ENCODE data around the gene KRT75.
A peak's percentile ranks its signal among the peaks of the same experiment; 100 is the strongest.

The KRT75 gene

DNA sequence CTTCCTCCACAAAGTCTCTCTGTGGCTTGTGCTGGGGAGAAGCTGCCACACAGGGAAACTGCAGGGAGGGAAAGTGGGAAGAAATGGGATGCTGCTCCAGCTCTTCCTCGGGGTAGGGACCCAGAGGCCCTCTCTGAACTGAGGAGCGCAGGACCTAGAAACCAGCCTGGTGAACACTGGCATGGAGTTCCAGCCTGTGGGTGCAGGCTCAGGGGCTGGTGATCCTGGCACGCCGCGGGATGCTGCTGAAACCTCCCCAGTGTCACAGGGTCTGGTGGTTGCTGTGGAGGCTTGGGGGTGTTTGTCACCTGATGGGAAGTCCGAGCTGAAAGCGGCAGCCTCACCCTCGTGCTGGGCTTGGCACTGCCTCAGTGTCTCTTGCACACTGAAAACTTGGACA lies 5.2 kb upstream of the KRT75 start:
- no peak for DNase-seq

DNA sequence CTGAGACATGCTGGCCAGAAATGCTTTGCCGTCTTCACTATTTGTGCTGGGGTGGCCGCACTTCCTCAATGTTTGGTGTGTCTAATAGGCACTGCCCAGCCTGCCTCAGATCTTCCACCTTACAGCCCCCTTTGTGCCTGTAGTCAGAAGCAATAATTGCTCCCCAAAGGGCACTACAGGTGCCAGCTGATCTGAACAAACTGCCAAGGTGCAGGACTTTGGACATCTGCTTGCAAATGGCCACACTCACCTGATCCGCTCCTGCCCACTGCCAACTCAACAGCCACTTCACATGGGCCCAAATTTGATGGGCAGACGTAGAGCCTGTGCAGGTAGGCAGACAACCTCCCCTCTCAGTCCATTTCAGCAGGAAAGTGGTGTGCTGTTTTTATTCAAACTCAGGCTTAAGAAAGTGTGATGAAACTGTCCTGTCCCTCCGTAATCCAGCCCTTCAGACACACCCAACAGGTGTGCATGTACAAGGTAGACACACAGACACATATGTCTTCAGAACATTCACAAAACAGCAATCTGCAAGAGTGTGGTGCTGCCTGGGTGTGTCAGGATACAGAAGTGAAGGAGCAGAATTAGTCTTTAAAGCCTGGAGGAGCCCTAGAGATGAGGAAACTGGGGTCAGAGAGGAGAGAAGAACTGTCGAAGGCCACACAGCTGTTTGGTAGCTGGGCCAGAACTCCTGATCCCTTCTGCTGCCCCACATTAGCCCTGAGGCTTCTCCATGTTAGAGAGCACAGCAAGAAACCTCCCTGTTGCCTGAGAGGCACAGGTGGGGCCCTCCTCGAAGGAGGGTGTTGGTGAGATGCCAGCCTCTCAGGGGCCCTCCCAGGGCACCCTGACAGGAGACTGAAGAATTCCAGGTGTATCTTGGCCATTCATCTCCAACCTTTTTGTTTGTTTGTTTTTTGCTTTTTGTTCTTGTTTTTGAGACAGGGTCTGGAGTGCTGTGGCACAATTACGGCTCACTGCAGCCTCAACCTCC lies 4.4 kb upstream of the KRT75 start:
- DNase-seq: no peak

DNA sequence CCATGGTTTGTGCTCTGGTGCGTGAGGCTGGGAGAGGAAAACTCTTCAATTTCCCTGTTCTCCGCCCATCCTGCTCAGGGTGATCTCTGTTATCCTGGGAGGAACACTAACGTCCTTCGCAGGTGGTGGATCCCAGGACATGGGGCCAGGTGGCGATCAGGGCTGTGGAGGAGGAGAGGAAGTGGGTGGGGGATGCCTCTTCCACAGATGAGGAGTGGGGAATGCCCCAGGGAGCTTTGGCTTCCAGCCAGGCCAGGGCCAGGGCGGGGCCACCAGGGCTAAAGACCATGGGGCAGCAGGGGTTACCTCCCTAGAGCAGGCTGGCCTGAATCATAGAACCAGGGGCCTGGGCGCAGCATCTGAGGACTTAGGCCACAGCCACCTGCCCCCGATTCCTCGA lies 3.3 kb upstream of the KRT75 start:
- no peak for DNase-seq

DNA sequence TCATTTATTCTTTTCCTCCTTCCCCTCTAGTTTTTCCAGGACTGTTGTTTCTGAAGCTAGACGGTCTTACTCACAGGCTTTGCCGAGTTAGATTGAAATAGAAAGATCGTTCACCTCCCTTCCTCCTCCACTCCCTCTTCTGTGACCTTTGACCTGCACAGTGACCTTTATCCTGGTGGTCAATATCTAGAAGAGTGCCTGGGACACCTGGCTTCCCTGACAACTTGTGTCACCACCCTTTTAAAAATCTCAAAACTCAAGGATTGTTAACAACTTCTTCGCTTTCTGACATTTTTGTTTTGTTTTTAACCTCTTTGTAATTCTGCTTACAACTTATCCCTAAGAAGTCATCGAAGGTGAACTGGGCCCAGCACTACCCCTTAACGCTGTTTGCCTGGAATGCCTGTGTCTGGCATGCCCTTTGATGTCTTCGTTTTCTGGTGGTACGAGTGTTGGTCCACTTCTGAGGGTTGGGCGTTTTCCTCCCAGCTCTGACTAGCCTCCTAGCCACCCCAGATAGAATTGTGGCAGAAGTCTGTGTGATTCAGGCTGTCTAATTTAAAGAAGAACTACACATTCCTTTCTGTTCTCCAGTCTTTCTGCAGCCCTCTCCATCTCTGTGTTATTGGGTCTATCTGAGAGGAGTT lies 2.8 kb upstream of the KRT75 start:
- DNase-seq: no peak

DNA sequence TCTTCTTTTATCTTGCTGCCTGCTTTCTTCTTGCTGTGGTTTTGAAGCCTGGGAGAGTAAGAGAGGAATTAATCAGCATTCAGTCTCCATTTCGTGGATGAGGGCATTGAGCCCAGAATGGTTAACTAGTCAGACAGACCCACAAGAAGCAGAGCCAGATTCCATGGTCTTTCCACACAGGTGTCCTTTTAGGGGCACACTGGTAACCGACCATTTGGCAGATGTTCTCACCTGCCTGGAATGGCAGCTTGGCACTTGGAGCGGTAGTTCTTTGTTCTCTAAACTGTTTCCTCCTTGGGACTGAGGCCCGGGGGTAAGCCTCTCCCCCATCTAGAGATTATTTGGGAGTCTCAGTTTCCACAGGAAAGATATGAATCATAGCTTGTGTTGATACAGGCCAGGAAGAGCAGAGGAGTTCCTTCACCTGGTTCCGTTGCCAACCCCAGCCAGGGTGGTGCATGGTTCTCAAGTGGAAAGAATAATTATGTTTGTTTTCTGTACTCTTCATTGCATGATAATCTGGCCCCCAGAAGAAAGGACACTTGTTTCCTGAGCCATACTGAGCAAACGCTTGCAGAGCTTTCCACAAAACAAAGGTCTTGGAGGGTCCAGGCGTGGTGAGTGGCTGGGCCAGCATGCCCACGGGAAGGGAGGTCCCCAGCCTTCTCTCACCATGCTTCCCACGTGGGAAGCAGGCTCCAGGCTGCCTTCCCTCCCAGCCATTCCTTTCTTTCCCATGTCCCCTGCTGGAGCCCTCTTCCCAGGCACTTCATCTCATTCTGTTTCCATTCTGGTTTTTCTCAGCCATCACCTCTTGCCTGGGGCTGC lies 2.0 kb upstream of the KRT75 start:
- no peak for DNase-seq

DNA sequence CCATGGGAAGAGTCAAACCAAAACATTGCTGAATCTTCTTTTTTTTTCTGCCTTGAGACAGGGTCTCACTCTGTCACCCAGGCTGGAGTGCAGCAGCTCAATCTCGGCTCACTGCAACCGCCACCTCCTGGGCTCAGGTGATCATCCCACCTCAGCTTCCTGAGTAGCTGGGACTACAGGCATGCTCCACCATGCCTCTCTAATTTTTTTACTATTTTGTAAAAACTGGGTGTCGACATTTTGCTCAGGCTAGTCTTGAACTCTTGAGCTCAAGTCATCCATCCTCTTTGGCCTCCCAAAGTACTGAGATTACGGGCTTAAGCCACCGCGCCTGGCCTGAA lies 1.5 kb upstream of the KRT75 start:
- no peak for DNase-seq

DNA sequence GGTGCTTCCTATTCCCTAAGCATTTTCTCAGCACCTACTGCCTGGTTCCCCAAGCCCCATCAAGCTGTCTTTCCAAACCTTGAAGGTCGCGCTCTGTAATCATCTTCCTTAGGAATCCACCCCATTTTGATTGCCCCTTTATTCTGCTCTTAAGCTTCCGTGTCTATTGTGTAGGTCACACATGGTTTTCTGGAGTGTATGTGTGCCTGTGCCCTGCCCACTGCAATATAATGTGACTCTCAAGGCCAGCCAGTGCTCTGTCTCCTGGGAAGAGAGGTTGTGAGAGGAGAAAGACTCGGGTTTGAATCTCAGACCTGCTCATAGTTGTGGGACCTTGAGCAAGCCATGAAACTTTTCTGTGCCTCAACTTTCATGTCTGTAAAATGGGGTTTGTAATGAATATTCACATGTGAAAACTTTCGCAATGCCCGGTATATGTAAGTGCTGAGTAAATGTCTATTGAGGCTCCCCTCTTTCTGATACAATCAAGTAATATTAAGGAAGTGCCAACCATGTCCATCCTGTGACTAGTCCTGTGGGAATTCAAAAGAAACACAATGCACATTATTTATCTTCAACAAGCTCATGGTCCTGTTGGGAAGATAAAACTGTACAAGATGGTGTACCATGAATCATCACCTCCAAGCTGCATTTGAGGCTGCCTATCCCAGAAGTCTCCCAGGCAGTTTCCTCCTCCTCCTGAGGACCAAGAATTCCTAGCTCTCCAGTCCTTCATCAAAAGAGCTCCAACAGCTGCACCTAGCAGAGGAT lies 774 bp upstream of the KRT75 start:
- no peak for DNase-seq

DNA sequence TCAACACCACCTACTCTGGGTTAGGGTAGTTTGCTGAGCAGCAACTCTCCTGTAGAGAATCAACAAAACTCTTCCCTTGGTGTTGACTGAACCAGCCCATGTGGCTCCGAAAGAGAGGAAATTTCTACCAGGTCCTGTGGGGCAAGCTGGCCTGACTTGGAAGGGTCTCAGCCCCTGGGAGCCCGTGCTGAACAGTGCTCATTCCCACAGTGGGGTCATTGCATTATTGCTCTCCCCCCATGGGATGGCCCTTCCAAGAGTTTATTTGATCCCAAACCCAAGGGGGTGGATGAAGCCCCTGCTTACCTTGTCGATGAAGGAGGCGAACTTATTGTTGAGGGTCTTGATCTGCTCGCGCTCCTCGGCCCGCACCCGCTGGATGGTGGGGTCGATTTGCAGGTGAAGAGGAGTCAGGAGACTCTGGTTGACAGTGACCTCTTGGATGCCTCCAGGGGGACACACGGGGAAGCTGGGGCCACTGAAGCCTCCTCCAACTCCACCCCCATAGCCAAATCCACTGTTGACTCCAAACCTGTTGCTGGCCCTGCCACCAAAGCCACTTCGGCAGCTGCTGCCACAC lies 580 bp downstream of the KRT75 start:
- no peak for DNase-seq

DNA sequence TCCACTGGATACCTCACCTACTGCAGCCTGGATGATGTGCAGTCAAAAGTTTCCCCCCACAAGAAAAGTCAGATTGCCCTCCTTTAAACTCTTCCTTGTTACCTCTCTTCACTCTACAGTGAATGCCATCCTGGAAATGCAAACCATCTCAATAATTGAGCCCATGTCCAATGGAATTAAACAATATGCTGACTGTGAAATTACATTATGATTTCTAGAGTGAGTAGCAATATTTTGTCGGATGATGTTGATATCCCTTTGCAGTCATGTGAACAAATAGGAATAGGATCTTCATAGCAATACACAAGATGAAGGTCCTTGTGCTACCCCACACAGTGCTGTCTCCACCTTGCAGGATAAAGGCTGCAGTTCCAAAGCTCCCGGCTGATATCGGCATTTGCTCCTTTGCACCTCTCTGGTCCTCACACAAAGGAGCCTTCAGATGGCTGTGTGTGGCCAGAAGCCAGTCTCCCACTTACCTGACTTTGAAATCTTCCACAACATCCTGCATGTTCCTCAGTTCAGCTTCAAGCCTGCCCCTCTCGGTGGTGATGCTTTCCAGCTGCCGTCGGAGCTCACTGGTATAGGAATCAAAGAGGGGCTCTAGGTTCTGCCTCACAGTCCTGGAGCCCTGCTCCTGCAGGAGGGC lies 1.5 kb downstream of the KRT75 start:
- no peak for DNase-seq

DNA sequence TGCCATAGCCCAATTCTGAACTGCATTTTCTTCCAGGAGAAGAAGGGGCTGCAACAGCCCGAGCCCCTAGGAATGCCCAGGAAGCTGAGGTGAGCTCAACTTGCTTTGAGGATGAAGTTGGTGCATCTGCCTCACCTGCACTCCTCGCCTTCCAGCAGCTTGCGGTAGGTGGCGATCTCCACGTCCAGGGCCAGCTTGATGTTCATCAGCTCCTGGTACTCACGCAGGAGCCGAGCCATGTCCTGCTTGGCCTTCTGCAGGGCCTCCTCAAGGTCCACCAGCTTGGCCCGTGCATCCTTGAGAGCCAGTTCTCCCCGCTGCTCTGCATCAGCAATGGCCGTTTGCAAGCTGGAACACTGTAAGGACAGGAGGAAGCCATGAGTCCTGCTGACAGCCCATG lies 6.0 kb downstream of the KRT75 start:
- DNase-seq: no peak

DNA sequence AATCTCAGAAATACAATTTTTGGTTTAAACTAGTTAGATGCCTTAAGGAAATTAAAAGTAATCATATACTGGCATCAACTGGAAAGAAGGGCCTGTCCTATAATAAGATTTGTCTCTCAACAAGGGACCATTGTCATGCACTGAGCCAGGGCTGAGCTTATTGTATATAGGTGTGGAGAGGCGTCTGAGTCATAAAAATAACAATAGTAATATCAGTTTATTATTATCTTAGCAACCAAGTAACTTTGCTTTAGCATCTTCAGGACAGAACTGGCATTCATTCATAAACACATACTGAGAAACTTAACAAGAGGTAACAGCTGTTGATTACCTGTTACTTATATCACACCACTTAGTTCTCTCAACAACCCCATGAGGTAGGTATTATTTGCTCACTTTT lies 7.1 kb downstream of the KRT75 start:
- no peak for DNase-seq

DNA sequence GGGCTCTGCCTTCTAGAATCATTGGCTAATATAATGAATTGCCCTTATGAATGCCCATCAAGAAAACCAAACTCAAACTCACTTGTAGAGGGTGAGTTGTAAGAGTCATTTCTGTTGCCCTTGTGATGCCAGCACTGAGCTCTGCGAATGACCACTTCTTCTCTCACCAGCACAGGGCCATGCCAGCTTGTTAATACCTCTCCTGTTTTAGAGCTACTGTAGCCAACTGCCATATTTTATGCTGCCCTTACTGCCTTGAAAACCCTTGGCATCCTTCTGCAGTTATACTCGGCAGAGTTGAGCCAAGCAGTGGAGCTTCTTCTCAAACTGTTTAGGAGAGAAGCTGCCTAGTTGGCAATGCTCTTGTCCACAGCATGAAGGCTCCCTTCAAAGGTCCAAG lies 8.1 kb downstream of the KRT75 start:
- DNase-seq: no peak

DNA sequence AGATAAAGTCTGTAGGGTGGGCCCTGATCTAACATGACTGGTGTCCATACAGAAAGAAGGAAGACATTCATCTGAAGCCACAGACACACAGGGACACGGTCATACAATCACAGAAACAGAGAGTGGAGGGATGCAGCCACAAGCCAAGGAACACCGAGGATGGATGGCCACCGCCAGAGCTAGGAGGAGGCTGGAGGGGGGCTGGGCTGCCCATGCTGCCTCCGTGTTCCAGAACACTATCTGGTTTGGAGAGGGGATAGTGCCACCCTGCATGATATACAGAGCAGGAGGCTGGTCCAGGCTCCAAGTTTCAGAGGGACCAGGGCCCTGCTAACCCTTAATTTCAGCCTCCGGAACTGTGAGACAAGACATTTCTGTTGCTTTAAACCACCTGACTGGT lies 8.7 kb downstream of the KRT75 start:
- no peak for DNase-seq

DNA sequence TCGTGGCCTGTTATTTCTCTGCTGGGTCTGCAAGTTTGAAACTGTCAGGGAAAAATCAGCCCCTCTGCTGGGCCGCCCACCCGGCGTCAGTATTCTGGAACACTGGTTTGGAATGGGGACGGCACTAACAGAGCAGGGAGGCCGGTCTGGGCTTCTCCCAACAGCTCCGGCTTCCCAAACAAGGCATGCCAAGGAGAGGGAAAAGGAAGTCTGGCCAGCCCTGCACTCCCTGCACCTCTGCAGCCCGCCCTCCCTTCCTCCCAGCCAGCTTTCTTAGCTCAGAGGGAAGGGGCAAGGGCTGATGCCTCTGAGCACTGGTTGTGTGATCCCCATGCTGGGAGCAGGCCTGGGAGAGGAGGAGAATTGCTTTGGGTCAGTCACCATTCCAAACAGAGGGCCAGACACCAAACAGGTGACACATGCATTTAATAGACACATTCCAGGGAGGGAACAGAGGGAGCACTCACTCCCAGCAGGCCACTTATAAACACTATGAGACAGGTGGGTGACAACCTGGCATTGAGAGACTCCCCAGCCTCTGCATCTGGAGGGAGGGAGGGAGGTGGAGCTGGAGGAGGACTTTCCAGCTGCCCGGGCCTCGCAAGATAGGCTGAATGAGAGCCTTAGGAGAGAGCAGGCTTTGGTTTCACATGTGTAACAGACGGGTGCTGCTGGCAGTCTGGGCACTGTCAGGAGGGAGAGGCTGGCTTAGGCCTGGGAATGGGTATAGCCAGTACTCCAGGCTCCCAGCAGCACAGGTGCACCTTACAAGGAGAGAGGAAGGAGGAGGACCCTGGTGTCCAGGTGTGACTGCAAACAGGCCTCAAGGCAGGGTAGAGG lies 10.3 kb downstream of the KRT75 start:
- no peak for DNase-seq

DNA sequence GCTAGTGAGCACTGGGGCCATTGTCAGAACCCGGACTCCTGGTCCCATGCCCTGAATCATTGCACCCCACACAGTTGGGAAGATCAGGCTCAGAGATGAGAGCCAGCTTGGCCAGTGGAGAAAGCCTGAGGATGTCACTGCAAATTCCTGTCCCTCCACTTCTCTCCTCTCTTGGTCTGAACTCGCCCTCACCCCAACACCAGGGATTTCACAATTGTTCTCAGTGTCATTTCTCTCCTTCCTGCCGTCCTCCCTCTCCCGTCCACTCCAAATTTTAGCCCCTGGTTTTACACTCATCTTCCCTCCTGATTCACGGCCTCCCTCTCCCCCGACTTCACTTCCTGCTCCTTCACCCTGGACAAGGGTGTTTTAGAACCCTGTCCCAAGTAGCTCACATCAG lies 11.1 kb downstream of the KRT75 start:
- DNase-seq: no peak

DNA sequence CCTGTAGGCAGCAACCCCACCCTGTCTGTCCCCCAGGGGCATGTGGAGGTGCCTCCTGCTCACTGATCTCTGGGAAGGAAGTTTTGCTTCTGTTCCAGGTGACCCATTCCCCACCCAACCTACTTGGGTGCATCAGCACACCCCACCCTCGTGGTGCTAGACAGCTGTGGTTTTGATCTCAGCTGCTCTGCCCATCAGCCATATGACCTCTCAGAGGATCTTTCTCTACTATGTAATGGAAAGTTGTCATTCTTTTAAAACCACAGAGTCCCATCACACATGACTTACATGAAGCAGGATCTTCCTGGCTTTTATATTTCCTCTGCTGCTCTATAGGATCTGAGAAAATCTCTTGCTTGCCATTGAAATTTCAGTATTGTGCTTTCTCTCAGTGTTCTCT lies 14.5 kb downstream of the KRT75 start:
- no peak for DNase-seq

DNA sequence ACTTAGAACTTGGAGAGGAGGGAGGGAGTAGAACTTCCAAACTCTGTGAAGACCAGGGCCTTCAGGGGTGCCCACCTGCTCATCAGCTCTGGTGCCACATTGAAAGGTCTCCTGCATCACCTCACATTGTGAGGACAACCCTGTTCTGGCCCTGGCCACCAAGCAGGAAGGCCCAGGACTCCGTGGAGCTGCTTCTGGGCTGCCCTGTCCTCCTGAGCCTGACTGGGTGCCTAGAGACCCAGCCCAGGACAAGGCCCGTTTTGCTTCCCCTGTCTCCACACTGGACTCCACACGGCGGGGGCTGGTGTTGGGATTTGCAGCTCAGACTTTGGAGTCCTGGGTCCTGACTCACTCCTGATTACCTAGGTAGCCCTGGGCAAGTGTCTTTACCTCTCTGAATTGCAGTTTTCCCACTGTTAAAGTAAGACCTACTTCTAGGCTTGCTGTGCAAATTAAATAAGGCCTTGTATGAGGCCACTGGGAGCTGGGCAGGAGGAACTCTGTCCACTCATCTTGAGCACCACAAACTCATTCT lies 15.5 kb downstream of the KRT75 start:
- DNase-seq: no peak

DNA sequence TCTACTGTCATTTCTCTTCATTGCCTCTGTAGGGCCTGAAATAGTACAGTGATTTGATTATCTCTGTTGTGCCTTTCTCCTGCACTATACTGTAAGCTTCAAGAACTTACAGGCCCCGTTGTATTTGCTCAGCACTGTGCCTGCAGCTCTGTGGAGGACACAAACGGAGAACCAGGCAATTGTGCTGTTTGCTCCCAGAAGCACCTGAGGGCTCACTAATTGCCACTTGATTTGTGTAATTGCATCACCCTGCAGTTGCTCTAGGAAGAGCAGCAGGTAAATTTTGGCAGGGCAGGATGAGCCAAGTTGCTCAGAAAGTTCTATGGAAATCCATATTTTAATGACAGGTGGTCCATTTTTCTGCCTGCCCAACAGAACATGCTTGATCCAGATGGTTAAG lies 16.4 kb downstream of the KRT75 start:
- peak; percentile 56 for DNase-seq

DNA sequence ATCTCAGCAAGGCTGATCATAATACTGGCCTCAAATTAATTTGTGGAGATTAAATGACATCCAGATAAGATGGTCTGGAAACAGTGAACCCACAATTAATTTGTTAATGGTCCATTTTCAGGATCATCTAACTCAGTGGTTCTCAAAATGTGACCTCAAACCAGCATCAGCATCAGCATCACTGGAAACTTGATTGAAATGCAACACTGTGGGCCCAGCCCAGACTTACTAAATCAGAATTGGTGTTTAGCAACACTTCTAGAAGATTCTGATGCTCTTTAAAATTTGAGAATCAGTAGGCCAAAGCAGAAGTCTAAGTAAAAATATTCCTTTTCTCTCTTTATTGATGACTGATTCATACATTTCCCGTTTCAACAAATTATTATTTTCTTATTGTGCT lies 17.4 kb downstream of the KRT75 start:
- no peak for DNase-seq

DNA sequence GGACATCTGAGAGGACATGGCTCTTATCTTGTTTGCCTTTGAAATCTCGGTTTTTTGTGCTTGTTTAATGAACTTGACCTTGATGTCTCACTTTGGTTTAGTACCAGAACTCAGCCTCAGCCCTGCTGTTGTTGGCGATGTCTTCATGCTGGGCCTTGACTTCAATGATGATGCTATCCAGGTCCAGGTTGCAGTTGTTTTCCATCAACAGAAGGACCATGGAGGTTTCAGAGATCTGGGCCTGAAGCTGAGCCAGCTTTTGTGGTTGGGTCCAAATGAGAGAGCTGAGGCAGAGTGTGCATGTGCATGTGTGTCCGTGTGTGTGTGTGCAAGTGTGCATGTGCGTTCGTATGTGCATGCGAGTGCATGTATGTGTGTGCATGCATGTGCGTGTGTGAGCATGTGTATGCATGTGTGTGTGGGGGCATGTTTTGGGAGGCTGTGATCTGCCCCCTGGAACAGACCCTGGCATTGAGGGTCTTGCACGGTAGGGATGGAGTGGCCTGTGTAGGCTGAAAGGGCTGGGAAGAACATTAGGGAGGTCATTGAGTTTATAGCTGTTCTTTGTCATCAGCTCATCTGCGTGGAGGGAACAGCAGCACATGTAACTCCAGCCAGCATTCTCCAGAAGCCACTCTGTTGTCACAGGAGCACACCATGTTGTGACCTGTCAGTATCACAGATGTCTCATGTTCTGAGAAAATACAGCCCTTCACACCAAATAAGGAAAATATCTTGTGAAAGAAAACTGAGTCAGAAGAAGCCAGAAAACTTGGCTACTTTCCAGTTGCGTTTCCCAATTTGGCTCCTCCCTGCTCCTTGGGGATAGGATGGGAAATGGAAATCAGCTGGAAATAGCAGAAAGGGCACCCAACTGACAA lies 18.1 kb downstream of the KRT75 start:
- DNase-seq: no peak
